ENCODE results near the gene C4A. TPM values are rescaled to one million over a fixed set of nuclear protein-coding genes. Genes with fewer than 3 reads are reported as not detected.

The C4A gene
- total and polyA plus RNA-seq, 11 donors = 34.5 to 301 (median 79.8) TPM

DNA sequence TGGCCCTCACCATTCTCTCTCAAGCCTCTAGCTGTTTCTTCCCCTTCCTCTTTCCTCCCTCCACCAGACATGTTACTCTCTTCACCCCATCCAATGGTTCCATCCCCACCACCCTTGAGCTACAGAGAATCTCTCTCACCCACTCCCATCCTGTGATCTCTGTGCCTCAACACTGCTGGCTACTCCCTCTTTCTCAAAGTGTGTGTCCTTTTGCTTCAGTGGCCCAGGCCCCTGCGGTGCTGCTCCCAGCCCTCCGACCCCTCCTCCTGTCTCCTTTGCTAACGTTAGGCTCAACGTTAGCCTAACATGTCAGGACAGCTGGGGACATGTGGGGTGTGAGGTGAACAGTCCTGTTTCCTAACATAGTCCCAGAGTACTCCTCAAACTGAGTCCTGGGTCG, 29.0 kb upstream of the C4A start:
- TF ChIP-seq, protein P1, sequence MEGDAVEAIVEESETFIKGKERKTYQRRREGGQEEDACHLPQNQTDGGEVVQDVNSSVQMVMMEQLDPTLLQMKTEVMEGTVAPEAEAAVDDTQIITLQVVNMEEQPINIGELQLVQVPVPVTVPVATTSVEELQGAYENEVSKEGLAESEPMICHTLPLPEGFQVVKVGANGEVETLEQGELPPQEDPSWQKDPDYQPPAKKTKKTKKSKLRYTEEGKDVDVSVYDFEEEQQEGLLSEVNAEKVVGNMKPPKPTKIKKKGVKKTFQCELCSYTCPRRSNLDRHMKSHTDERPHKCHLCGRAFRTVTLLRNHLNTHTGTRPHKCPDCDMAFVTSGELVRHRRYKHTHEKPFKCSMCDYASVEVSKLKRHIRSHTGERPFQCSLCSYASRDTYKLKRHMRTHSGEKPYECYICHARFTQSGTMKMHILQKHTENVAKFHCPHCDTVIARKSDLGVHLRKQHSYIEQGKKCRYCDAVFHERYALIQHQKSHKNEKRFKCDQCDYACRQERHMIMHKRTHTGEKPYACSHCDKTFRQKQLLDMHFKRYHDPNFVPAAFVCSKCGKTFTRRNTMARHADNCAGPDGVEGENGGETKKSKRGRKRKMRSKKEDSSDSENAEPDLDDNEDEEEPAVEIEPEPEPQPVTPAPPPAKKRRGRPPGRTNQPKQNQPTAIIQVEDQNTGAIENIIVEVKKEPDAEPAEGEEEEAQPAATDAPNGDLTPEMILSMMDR (IDR thresholded peaks at IDR 0.05) = no peak
- no peak for TF ChIP-seq POLR2A (IDR thresholded peaks at IDR 0.05)
- Histone ChIP-seq H3K27ac (peak overlapping the region in 1 of 12 donors; percentile 21), H3K9me3 (no peaks in the 10 kb centered on the region), H3K27me3 (no peaks in the 10 kb centered on the region), H3K36me3 (peaks cover 0 to 73% (median 60%) of the 10 kb centered on the region in 9 donors), H3K4me3 (no peak overlapping the region), H3K4me1 (peaks cover 0 to 9% (median 5%) of the 10 kb centered on the region in 12 donors)
- WGBS, 4 donors = 72 to 82% (median 77%) methylated on average over 5 of the region's 5 CpGs
- no peak for DNase-seq
- intact Hi-C loops (cut with DNase I) = loop anchor here (1.0 to 10.0 kb wide), 8 partner anchors 48 to 408 kb away; partner anchors contain the start of genes LY6G5C (in 9 of the 10), ZBTB12 (in 5 of the 10), ATP6V1G2 (in 3 of the 10) and DDX39B (in 3 of the 10)
- ATAC-seq = no peak

DNA sequence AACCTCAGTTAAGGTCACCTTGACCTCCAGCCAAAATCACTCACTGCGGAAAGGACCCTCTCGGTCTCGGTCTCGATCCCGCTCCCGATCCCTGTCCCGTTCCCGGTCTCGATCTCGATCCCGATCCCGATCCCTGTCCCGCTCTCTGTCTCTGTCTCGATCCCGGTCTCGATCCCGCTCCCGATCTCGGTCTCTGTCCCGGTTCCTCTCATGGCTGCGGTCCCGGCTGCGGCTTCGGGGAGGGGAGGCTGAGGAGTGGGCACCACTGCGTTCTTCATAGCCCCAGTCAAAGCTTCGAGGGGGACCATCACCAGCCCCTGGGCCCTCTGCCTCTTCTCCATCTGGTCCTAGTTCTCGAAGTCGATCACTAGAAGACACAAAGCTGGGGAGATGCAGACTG, 27.3 kb upstream of the C4A start:
- ATAC-seq (no peak), DNase-seq (no peak)
- 96 to 97% (median 97%) methylated on average over 28 of the region's 28 CpGs for WGBS, 4 donors
- H3K27ac ChIP-seq = no peak overlapping the region
- H3K4me1 ChIP-seq = peaks cover 0 to 19% (median 15%) of the 10 kb centered on the region in 12 donors
- TF ChIP-seq, protein P1 (IDR thresholded peaks at IDR 0.05) = no peak
- TF ChIP-seq POLR2A (IDR thresholded peaks at IDR 0.05) = no peak
- H3K36me3 ChIP-seq = peaks cover 0 to 73% (median 60%) of the 10 kb centered on the region in 9 donors
- intact Hi-C loops (cut with DNase I) = loop anchor here (5.0 to 10.0 kb wide), 6 partner anchors 50 to 410 kb away; partner anchors contain the start of genes LY6G5C (in 7 of the 10), ZBTB12 (in 5 of the 10), ATP6V1G2 (in 3 of the 10) and DDX39B (in 3 of the 10)
- no peaks in the 10 kb centered on the region for H3K9me3 ChIP-seq
- H3K4me3 ChIP-seq = no peak overlapping the region
- no peaks in the 10 kb centered on the region for H3K27me3 ChIP-seq

DNA sequence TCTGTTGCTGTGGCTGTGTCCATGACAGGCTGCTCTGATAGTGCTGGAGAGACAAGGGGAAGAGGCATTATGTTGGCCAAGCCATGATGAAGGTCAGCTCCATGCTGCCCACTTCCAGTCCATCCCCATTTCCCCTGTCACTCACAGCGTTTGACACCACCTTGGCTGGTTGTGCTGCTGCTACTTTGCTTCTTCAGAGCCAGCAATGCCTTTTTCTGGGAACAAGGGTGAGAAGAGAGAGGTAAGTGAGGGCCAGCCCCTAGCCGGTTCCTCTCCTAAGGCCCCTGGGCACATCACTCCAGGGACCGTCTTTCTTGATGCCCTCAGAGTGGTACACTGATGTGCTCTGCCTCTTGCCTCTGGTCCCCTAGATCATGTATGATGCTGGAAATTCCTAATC, 25.1 kb upstream of the C4A start:
- no peak for TF ChIP-seq POLR2A (IDR thresholded peaks at IDR 0.05)
- TF ChIP-seq, protein P1 (IDR thresholded peaks at IDR 0.05) = no peak
- 65 to 98% (median 93%) methylated on average over 3 of the region's 3 CpGs for WGBS, 4 donors
- no peak for DNase-seq
- ATAC-seq = no peak
- Histone ChIP-seq H3K4me3 (no peak overlapping the region), H3K36me3 (peaks cover 0 to 78% (median 73%) of the 10 kb centered on the region in 9 donors), H3K27ac (no peak overlapping the region), H3K27me3 (no peaks in the 10 kb centered on the region), H3K4me1 (peaks cover 0 to 23% (median 18%) of the 10 kb centered on the region in 12 donors), H3K9me3 (no peaks in the 10 kb centered on the region)
- intact Hi-C loops (cut with DNase I) = loop anchor here in 8 of 10 donors (5.0 to 10.0 kb wide), 5 partner anchors 52 to 412 kb away; partner anchors contain the start of genes ATP6V1G2 (in 3 of the 8), DDX39B (in 3 of the 8), LY6G5C (in 3 of the 8) and NFKBIL1 (in 3 of the 8)

DNA sequence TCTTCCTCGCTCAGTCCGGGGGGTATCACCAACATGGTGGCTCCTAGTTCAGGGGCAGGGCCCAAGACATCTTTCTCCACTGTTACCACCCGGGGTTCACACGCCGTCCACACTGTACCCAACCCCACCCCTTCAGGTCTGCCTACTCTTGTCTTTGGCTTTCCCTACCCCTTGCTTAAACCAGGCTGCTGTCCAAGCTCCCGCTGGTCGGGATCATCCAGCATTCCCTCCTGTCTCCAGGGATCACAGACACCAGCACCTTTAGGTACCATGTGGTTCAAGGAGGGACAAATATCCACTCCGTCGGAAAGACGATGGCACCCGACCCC, 23.5 kb upstream of the C4A start:
- Histone ChIP-seq H3K27me3 (no peaks in the 10 kb centered on the region), H3K27ac (peak overlapping the region; percentile 35 to 95 (median 83)), H3K9me3 (no peaks in the 10 kb centered on the region), H3K36me3 (peaks cover 0 to 78% (median 73%) of the 10 kb centered on the region in 9 donors), H3K4me3 (peak overlapping the region; percentile 70 to 99 (median 87)), H3K4me1 (peaks cover 0 to 23% (median 18%) of the 10 kb centered on the region in 12 donors)
- intact Hi-C loops (cut with DNase I) = loop anchor here in 8 of 10 donors (5.0 to 10.0 kb wide), 5 partner anchors 54 to 414 kb away; partner anchors contain the start of genes ATP6V1G2 (in 3 of the 8), DDX39B (in 3 of the 8), LY6G5C (in 3 of the 8) and NFKBIL1 (in 3 of the 8)
- DNase-seq (no peak), ATAC-seq (peak in 2 of 4 donors; percentile 0 to 10)
- TF ChIP-seq, protein P1 (IDR thresholded peaks at IDR 0.05) = no peak
- no peak for TF ChIP-seq POLR2A (IDR thresholded peaks at IDR 0.05)
- WGBS, 4 donors = 7 to 11% (median 8%) methylated on average over 11 of the region's 11 CpGs

All from heart left ventricle (tissue), 16 donors.